ENCODE results near the gene MTSS2.

The MTSS2 gene

DNA sequence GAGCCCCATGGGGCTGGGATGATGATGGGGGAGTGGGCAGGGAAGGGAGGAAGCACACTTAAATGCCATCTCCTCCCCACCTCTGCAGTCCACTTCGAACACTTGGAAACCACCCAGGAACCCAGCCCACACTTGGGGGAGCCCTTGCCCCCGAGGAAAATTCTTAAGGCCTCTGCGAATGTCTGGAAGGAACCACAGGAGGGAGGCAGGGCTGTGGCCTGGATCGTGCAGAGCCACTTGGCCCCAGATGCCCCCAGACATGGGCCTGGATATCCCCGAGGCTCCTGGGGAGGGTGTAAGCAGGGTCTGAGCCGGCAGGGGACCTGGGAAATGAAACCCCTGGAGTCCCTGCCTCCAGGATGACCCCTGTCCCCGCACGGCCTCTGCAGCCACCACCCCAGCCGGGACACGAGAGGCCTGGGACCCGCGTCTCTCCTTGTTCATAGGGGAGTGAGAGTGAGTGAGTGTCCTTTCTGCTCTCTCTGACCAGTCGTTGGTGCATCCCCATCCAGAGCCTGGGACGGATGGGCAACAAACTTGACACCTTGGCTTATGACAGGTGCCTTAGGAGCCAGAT lies 11.8 kb upstream of the MTSS2 start:
- H3K27me3 ChIP-seq (ENCODE audit: insufficient read depth, low read depth): no peaks in the 10 kb centered on the region
- no peak overlapping the region for H2AFZ ChIP-seq (ENCODE audit: low read depth)
- H3K4me1 ChIP-seq (ENCODE audit: low read depth, poor library complexity, severe bottlenecking): peaks cover 9% of the 10 kb centered on the region
- H3K79me2 ChIP-seq (ENCODE audit: insufficient read depth, low read depth): no peaks in the 10 kb centered on the region
- no peak overlapping the region for H3K4me3 ChIP-seq (IDR thresholded peaks at IDR 0.05; ENCODE audit: insufficient read depth, low read depth, low read length)
- H3K36me3 ChIP-seq (ENCODE audit: insufficient read depth): no peaks in the 10 kb centered on the region
- no peak overlapping the region for H3K27ac ChIP-seq
- H3K4me2 ChIP-seq: no peak overlapping the region
- H3K9ac ChIP-seq: no peak overlapping the region
- H4K20me1 ChIP-seq (ENCODE audit: insufficient read depth): no peaks in the 10 kb centered on the region
- TF ChIP-seq, protein P1, sequence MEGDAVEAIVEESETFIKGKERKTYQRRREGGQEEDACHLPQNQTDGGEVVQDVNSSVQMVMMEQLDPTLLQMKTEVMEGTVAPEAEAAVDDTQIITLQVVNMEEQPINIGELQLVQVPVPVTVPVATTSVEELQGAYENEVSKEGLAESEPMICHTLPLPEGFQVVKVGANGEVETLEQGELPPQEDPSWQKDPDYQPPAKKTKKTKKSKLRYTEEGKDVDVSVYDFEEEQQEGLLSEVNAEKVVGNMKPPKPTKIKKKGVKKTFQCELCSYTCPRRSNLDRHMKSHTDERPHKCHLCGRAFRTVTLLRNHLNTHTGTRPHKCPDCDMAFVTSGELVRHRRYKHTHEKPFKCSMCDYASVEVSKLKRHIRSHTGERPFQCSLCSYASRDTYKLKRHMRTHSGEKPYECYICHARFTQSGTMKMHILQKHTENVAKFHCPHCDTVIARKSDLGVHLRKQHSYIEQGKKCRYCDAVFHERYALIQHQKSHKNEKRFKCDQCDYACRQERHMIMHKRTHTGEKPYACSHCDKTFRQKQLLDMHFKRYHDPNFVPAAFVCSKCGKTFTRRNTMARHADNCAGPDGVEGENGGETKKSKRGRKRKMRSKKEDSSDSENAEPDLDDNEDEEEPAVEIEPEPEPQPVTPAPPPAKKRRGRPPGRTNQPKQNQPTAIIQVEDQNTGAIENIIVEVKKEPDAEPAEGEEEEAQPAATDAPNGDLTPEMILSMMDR (conservative IDR thresholded peaks at IDR 0.05; ENCODE audit: low read depth, low read length): no peak

DNA sequence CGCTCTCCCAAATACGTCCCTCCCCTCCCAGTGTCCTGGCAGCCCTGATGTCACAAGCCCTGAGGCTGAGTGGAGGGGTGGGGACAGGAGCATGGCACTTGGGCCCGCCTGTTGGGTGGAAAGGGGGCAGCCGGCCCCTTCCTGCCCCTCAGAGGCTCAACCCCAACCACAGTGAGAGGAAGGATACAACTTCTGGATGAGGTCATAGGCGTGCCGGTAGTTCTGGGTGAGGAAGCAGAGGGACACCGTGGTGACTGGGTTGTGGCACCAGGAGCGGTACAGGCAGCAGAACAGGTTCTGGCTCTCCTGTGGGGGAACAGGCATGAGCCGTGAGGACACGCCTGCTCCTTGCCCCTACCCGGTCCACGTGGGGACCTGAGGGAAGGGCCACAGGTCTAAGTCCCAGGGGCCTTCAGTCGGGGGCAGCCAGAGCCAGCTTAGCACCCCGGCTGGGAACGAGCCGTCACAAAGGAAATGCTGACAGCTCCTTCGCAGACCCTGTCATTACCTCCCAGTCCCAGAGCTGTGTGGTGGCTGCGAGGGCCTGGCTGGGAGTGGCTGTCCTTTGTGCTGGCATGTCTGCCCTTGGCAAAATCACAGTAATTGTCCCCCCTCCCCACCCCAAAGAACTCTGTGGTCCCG lies 11.2 kb upstream of the MTSS2 start:
- Histone ChIP-seq H3K27ac (no peak overlapping the region), H4K20me1 (ENCODE audit: insufficient read depth) (no peaks in the 10 kb centered on the region), H3K4me1 (ENCODE audit: low read depth, poor library complexity, severe bottlenecking) (peaks cover 9% of the 10 kb centered on the region), H3K4me3 (IDR thresholded peaks at IDR 0.05; ENCODE audit: insufficient read depth, low read depth, low read length) (no peak overlapping the region), H3K9ac (no peak overlapping the region), H3K27me3 (ENCODE audit: insufficient read depth, low read depth) (no peaks in the 10 kb centered on the region), H3K79me2 (ENCODE audit: insufficient read depth, low read depth) (no peaks in the 10 kb centered on the region), H3K36me3 (ENCODE audit: insufficient read depth) (no peaks in the 10 kb centered on the region), H3K4me2 (no peak overlapping the region), H2AFZ (ENCODE audit: low read depth) (no peak overlapping the region)
- TF ChIP-seq, protein P1 (conservative IDR thresholded peaks at IDR 0.05; ENCODE audit: low read depth, low read length): no peak

DNA sequence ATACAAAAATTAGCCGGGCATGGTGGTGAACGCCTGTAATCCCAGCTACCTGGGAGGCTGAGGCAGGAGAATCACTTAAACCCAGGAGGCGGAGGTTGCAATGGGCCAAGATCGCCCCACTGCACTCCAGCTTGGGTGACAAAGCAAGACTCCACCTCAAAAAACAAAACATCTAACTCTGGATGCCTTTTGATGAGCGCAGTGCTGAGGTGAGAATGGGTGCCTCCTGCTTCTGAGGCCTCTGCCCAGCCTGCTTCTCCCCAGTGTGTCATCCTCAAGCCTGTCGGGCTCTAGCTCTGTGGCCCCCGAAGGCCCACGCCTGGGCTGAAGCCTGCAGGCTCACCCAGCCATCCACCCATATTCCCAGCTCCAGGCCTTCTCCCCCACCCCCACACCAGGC lies 10.5 kb upstream of the MTSS2 start:
- Histone ChIP-seq H3K27me3 (ENCODE audit: insufficient read depth, low read depth) (no peaks in the 10 kb centered on the region), H3K4me2 (no peak overlapping the region), H3K27ac (no peak overlapping the region), H3K79me2 (ENCODE audit: insufficient read depth, low read depth) (no peaks in the 10 kb centered on the region), H3K36me3 (ENCODE audit: insufficient read depth) (no peaks in the 10 kb centered on the region), H4K20me1 (ENCODE audit: insufficient read depth) (no peaks in the 10 kb centered on the region), H3K4me1 (ENCODE audit: low read depth, poor library complexity, severe bottlenecking) (peaks cover 9% of the 10 kb centered on the region), H3K9ac (no peak overlapping the region), H2AFZ (ENCODE audit: low read depth) (no peak overlapping the region), H3K4me3 (IDR thresholded peaks at IDR 0.05; ENCODE audit: insufficient read depth, low read depth, low read length) (no peak overlapping the region)
- TF ChIP-seq, protein P1 (conservative IDR thresholded peaks at IDR 0.05; ENCODE audit: low read depth, low read length): no peak

DNA sequence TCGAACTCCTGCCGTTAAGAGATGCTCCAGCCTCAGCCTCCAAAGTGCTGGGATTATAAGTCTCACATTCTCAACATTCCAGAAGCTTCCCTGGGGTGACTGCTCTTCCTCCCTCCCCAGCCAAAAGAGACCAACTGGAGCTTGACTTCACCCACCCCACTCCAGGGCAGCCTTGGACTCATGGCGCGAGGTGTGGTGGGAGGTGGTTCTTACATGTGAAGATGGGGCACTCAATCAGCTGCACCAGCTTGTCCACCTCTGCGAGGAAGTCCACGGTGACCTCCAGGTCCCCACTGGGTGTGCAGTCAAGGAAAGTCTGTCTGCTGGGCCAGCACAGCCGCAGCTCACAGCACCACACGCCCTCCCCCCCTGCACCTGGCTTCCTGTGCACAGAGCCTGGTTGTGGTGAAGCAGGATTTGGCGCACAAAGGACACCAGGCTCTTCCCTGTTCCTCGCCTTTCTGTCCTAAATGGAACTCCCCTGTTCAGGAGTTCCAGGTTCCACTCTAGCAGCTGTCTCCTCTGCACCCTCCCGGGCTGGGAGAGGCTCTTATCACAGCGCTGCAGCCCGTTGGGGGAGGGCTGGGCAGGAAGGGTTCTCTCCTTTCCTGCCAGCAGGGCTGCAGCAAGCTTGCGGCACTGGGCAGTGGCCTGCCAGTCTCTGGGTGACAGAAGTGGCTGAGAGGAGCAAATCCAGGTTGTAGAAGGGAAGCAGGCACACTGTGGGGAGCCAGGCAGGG lies 9.6 kb upstream of the MTSS2 start:
- Histone ChIP-seq H3K27ac (no peak overlapping the region), H3K4me3 (IDR thresholded peaks at IDR 0.05; ENCODE audit: insufficient read depth, low read depth, low read length) (no peak overlapping the region)

More for the DNA sequence above, 9.6 kb upstream of the MTSS2 start:
- Histone ChIP-seq H4K20me1 (ENCODE audit: insufficient read depth) (no peaks in the 10 kb centered on the region), H3K9ac (no peak overlapping the region), H3K79me2 (ENCODE audit: insufficient read depth, low read depth) (no peaks in the 10 kb centered on the region), H3K27me3 (ENCODE audit: insufficient read depth, low read depth) (no peaks in the 10 kb centered on the region), H3K4me2 (no peak overlapping the region), H2AFZ (ENCODE audit: low read depth) (no peak overlapping the region), H3K4me1 (ENCODE audit: low read depth, poor library complexity, severe bottlenecking) (peaks cover 9% of the 10 kb centered on the region), H3K36me3 (ENCODE audit: insufficient read depth) (no peaks in the 10 kb centered on the region)
- TF ChIP-seq, protein P1 (conservative IDR thresholded peaks at IDR 0.05; ENCODE audit: low read depth, low read length): no peak

Measured in KMS-11 (cell line).